Measurements from ENCODE around the gene CYP24A1.

DNA sequence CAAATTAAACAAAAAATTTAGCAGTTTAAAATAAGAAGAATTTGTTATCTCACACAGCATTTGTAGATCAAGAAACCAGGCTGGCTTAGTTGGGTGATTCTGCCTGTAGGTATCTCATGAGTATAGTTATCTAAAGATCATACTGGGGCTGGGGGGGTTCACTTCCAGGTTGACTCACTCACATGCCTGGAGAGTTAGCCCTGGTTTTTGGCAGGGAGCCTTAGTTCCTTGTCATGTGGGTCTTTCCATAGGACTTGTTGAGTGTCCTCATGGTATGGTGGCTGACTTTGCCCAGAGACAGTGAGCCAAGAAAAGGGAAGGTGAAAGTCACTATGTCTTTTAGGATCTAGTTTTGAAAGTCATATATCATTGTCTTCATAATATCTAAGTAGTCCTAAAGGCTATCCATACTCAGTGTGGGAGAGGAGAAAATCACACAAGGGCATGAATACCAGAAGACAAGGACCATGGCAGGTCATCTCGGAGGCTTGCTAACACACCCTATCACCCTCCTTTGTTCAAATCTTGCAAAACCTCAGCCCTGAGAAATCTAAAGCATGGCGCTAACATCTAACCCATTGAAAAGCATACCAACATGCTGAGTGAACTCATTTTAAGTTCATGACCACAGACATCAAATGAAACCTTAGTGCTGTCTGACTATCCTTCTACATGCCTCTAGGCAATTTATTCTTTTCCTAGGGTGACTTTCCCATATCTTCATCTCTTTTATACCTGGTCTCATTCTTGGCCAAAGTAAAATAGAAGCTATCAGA is 39.2 kb downstream of the CYP24A1 start:
- no peak for TF ChIP-seq GATA3 (IDR thresholded peaks at IDR 0.05; ENCODE audit: low read depth, low read length)
- TF ChIP-seq GATA2 (IDR thresholded peaks at IDR 0.05; ENCODE audit: low read depth, low read length): no peak
